ENCODE data around the gene OBSL1.

OBSL1 gene

GRCh38 chr2:219596954-219597551 is 25.7 kb upstream of the OBSL1 start:
- no peak for DNase-seq (ENCODE audit: low spot score)

GRCh38 chr2:219595256-219595655 is 23.9 kb upstream of the OBSL1 start:
- no peak for DNase-seq (ENCODE audit: low spot score)

GRCh38 chr2:219593154-219593553 is 21.8 kb upstream of the OBSL1 start:
- DNase-seq (ENCODE audit: low spot score) = no peak

GRCh38 chr2:219592736-219593135 is 21.4 kb upstream of the OBSL1 start:
- DNase-seq (ENCODE audit: low spot score) = no peak

GRCh38 chr2:219591091-219591490 is 19.8 kb upstream of the OBSL1 start:
- no peak for DNase-seq (ENCODE audit: low spot score)

GRCh38 chr2:219581346-219581745 is 10.0 kb upstream of the OBSL1 start:
- DNase-seq (ENCODE audit: low spot score) = no peak

GRCh38 chr2:219578811-219579613 is 7.7 kb upstream of the OBSL1 start:
- no peak for DNase-seq (ENCODE audit: low spot score)

- peak; percentile 76 for DNase-seq (ENCODE audit: low spot score)
Observed at GRCh38 chr2:219576505-219577388, 5.4 kb upstream of the OBSL1 start.

GRCh38 chr2:219575566-219576504 is 4.5 kb upstream of the OBSL1 start:
- DNase-seq (ENCODE audit: low spot score) = no peak

GRCh38 chr2:219574484-219575311 is 3.4 kb upstream of the OBSL1 start:
- DNase-seq (ENCODE audit: low spot score) = no peak

- no peak for DNase-seq (ENCODE audit: low spot score)
Observed at GRCh38 chr2:219573166-219573565, 1.8 kb upstream of the OBSL1 start.

- DNase-seq (ENCODE audit: low spot score) = no peak
Observed at GRCh38 chr2:219572237-219573001, 1.1 kb upstream of the OBSL1 start, which contains the start of gene INHA. TSS of gene INHA (plus strand) at chr2:219572310. CDS start at chr2:219572375, 65 bp downstream.

GRCh38 chr2:219570924-219571310 is 422 bp downstream of the OBSL1 start:
- no peak for DNase-seq (ENCODE audit: low spot score)

GRCh38 chr2:219570194-219570923 is 980 bp downstream of the OBSL1 start:
- DNase-seq (ENCODE audit: low spot score) = peak; percentile 73

- DNase-seq (ENCODE audit: low spot score) = no peak
Observed at GRCh38 chr2:219569635-219570034, 1.7 kb downstream of the OBSL1 start.

GRCh38 chr2:219569041-219569440 is 2.3 kb downstream of the OBSL1 start:
- DNase-seq (ENCODE audit: low spot score) = peak; percentile 13

- DNase-seq (ENCODE audit: low spot score) = peak; percentile 3
Observed at GRCh38 chr2:219567791-219568361, 3.5 kb downstream of the OBSL1 start.

- DNase-seq (ENCODE audit: low spot score) = peak; percentile 7
Observed at GRCh38 chr2:219567131-219567530, 4.2 kb downstream of the OBSL1 start.

GRCh38 chr2:219566640-219567039 is 4.7 kb downstream of the OBSL1 start:
- DNase-seq (ENCODE audit: low spot score) = peak; percentile 0
